PFSK-1 (cell line): ENCODE results near the gene DSTN.

Experiments used
- FOXP2 ChIP-seq: optimal IDR thresholded peaks from 2 replicates; pipeline ENCODE3; 2011; ENCODE audit warnings: borderline replicate concordance, control low read depth, inconsistent platforms; ENCODE audit not compliant: insufficient read depth; ENCODE audit errors: extremely low read length, extremely low read depth
- POLR2AphosphoS5 ChIP-seq: IDR thresholded peaks from 2 replicates; pipeline ENCODE4 v1.6.1; 2012; ENCODE audit warnings: low read depth, mild to moderate bottlenecking, control low read depth, low read length, moderate library complexity
- REST ChIP-seq, 2 experiments: IDR thresholded peaks; 2 replicates each; pipeline versions ENCODE4 v1.6.1 to v1.8.0; 2011 to 2012; ENCODE audit warnings: low read depth in 2 of 2, low read length in 2 of 2, control low read depth in 1 of 2, inconsistent platforms in 1 of 2, mild to moderate bottlenecking in 1 of 2, moderate library complexity in 1 of 2; ENCODE audit not compliant: insufficient read depth in 1 of 2
- SIN3A ChIP-seq: IDR thresholded peaks from 2 replicates; pipeline ENCODE4 v1.6.1; 2012; ENCODE audit warnings: mild to moderate bottlenecking, low read length, moderate library complexity, borderline replicate concordance; ENCODE audit not compliant: insufficient read depth
- TAF1 ChIP-seq: IDR thresholded peaks from 2 replicates; pipeline ENCODE4 v1.6.1; 2012; ENCODE audit warnings: low read length, control low read depth, borderline replicate concordance; ENCODE audit not compliant: insufficient read depth

The DSTN gene

GRCh38 chr20:17595856-17596255 is 26.0 kb downstream of the DSTN start:
- TF ChIP-seq FOXP2 = no peak
- no peak for TF ChIP-seq REST (IDR thresholded peaks at IDR 0.05; ENCODE audit: insufficient read depth in 1 of 2, low read depth in 2 of 2, low read length in 2 of 2)

DNA sequence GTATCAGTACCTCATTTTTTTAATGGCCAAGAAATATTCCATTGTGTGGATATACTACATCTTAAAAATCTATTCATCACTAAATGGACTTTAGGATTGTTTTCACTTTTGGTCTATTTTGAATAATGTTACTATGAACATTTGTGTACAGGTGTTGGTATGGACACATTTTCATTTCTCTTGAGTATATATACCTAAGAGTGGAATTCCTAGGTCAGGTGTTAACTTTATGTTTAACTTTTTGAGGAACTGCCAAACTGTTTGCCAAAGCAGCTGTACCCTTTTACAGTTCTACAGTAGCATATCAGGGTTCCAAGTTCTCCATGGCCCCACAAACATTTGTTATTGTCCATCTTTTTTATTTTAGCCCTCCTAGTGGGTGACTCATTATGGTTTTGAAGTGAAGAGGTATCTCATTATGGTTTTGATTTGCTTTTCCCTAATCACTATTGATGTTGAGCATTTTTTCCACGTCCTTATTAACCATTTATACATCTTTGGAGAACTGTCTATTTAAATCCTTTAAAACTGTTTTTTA is 28.2 kb downstream of the DSTN start:
- TF ChIP-seq FOXP2 (no peak), SIN3A (no peak)

DNA sequence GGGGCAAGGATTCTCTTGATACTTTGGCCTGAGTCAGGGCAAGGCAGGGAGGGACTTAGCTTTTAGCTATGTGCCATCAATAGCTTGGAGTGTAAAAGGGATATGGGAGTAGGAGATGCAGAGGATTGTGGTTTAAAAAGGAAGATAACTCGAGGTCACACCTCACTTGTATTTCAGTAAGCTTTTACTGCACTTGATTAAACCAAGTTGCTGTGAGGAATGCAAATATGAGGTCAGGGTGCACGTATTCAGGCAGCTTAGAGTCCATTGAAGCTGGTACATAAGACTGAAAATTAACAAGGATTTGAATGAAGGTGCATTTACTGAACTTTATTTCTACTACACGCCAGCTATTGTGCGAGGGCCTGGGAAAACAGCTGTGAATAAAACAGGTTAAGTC is 32.1 kb downstream of the DSTN start:
- TF ChIP-seq POLR2AphosphoS5 = no peak
- TF ChIP-seq REST (IDR thresholded peaks at IDR 0.05; ENCODE audit: insufficient read depth in 1 of 2, low read depth in 2 of 2, low read length in 2 of 2) = no peak
- no peak for TF ChIP-seq TAF1
- TF ChIP-seq SIN3A = no peak
- TF ChIP-seq FOXP2 = no peak

DNA sequence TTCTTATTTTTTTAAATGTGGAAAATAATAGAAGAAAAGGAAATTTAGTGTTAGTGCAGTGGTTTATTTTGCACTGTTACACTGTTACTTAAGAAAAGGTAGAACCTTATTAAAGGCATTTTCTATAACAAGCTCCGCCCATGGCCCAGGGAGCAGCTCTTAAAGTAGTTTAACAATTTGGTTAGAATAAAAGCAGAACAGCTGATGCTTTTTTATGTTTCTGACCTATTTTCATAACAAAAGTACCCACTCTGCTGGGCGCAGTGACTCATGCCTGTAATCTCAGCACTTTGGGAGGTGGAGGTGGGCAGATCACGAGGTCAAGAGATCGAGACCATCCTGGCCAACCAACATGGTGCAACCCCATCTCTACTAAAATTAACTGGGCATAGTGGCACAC is 32.6 kb downstream of the DSTN start:
- TF ChIP-seq FOXP2 = no peak
- no peak for TF ChIP-seq POLR2AphosphoS5
- no peak for TF ChIP-seq SIN3A
- TF ChIP-seq TAF1 = no peak
- TF ChIP-seq REST (IDR thresholded peaks at IDR 0.05; ENCODE audit: insufficient read depth in 1 of 2, low read depth in 2 of 2, low read length in 2 of 2) = no peak

DNA sequence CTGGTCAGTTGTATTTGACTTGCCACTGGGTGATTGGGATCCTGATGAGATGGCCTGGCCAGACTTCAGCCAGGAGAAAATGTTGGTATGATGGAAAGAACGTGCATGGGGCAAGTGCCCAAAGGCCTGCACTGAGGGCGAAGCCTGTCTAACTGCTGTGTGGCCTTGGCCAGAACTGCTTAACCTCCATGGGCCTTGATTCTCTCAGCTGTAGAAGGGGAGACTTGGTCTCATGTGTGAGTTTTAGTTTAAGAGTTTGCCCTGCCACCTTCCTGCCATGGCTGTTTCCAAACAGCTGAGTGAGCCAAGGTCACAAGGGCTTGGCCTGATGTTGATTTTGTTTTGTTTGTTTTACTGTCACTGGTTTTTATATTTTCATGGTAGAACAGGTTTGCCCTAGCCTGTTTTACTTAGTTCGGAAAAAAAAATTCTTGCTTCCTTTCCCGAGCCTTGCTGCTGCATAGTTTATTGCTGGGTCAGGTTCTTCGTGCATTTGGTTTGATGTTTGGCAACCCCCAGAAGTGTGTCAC is 35.3 kb downstream of the DSTN start:
- no peak for TF ChIP-seq SIN3A
- TF ChIP-seq FOXP2 = no peak
- no peak for TF ChIP-seq TAF1
- no peak for TF ChIP-seq POLR2AphosphoS5
- TF ChIP-seq REST (IDR thresholded peaks at IDR 0.05; ENCODE audit: insufficient read depth in 1 of 2, low read depth in 2 of 2, low read length in 2 of 2) = no peak
